Retina (tissue), 1 donor: ENCODE data around the gene NGEF.

Experiments
- DNase-seq: peaks from one replicate; pipeline ENCODE4 v3.0.0-alpha.2; 2016

The NGEF gene

DNA sequence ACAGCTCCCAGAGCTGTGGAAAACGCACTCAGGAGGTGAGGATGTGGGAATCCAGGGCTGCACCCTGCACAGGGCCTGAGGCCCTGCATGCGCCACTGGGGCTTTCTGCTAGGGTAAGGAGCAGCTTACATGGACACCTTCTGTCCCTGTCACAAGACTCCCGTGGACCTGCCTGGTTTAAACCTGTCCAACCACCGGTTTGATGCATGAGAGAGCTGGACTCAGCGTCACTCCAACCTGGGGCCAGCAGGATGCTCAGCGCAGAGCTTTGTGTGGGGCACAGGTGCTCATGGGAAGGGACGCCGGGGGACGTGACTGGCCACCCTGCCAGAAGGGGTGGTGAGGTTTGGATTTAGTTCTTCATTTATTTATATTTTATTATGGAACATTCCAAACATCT is 118.8 kb downstream of the NGEF start:
- no peak for DNase-seq

DNA sequence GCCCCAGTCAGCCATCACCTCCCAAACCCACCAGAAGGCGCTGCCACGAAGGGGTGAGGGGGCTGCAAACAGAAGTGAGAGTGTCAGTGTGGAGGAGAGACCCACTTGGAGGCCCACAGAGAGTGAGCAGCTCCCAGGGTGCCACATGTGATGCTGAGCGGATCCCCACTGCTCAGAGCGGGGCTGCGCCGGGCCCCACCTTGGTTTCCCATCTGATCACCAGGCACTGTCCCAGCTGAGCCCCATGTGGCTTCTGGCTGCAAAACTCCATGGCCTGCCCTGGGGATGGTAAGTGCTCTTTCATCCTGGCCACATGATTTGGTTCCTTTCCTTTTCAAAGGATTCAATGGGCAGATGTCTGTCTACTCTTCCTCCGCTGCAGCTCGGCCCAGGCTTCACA is 119.2 kb downstream of the NGEF start:
- DNase-seq: no peak

DNA sequence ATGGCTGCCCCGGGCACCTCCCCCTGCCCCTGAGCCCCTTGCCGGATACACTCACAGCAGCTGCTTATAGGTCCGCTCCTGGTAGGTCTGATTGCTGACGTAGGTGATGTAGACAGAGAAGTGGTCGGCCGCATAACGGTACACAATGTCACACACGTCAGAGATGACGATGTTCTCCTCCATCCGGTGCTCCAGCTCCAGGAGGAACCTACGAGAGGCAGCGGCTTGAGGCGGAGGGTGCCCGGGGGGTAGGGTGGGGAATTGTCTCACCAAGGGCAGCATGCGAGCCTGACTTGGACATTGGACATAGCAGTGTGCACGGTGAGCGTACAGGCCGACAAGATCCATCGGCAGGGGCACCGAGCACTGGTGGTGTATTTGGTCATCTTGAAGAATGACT is 120.2 kb downstream of the NGEF start:
- DNase-seq: no peak

DNA sequence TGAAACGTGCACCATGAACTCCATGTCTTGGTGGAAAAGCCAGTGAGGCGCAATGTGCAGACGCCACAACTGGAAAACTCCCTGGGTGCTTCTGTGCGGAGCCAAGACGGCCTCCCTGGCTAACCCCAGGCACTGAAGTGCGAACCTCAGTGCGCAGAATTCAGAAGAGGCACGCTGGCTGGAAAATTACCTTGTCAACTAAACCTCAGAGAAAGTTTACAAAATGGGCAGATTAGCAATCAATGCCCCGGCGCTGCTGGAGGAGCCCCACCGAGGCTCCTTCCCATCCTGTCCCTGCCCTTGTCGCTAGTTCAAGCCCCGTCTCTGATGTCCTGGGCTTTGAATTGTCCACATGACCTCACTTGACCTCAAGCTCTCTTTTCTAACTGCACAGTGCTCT is 120.8 kb downstream of the NGEF start:
- DNase-seq: no peak

DNA sequence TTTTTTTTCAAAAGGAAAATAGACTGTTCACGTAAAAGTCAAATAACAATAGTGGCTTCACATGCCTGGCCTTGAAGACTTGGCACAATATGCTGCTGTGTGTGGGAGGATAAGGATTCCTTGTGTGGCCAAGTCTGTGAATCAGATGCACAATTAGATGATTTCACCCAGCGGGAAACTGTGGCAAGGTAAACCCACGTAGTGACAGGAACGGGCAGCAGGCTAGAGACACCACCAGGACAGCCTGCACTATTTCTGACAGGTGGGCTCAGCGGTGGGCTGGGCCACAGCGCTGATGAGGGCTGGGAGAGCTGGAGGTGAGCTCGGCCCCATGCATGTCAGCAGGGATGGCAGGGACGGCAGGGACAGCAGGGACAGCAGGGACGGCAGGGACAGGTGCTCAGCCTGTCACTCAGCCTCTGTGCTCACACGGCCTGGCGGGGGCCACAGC is 121.4 kb downstream of the NGEF start:
- DNase-seq: no peak

DNA sequence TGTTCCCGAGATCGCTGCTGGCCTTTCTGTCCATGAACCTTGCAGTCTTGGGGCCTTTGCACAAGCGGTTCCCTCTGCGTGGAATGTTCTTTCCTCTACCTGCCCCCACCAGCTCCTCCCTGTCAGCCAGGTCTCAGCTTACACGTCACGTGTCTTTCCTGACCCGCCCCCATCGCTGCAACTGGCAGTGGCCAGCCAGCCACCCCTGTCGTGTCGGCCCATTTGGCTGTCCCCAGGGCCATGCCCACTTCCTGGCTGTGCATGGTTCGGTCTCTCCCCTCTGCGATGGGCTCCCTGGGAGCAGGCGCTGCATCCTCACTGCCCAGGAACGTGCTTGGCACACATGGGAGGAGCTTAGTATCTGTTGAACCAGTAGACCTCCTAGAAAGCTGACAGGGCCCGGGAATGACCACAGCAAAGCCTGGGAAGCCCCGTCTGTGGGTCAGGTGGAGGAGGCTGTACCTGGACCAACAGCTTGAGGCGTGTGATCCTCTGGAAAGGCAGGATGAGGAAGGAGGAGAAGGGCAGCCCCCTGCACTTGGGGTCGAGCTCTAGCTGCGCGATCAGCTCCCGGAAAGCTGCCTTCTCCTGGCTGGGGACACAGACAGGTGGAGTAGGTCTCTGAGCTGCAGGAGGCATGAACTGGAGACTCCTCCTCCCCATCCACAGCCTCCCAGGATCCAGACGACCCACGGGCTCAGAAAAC is 122.0 kb downstream of the NGEF start:
- no peak for DNase-seq

DNA sequence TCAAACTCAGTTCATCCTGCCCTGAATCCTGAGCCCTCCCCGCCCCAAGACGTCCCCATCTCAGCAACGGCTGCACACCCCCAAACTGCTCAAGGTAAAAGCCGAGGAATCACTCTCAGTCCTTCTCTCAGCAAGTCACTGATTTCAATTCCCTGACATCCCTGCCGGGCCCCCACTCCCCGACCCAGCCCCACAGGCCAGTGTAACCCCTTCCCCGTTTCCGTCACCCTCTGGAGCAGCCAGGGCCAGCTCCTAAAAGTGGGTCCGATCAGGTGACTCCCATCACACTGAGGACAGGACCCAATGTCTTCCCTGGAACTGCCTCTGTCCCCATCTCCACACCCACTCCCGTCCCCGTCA is 122.5 kb downstream of the NGEF start:
- DNase-seq: no peak

DNA sequence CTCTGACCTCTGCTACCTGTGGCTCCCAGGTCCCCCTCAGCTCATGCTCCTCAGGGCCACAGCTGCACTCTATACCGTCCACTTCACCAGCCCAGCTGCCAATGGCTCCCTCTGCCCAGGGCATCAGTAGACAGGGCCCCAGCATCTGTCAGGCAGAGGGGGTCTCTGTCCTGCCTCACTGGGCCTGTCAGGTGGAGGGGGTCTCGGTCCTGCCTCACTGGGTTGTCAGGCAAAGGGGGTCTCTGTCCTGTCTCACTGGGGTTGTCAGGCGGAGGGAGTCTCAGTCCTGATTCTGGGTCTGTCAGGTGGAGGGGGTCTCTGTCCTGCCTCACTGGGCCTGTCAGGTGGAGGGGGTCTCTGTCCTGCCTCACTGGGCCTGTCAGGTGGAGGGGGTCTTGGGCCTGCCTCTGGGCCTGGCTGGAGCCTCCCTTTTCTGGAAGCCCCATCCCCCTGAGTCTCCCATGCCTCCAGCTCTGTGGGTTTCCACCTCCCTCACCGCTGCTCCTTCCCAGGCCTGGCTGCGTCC is 123.1 kb downstream of the NGEF start:
- DNase-seq: no peak

DNA sequence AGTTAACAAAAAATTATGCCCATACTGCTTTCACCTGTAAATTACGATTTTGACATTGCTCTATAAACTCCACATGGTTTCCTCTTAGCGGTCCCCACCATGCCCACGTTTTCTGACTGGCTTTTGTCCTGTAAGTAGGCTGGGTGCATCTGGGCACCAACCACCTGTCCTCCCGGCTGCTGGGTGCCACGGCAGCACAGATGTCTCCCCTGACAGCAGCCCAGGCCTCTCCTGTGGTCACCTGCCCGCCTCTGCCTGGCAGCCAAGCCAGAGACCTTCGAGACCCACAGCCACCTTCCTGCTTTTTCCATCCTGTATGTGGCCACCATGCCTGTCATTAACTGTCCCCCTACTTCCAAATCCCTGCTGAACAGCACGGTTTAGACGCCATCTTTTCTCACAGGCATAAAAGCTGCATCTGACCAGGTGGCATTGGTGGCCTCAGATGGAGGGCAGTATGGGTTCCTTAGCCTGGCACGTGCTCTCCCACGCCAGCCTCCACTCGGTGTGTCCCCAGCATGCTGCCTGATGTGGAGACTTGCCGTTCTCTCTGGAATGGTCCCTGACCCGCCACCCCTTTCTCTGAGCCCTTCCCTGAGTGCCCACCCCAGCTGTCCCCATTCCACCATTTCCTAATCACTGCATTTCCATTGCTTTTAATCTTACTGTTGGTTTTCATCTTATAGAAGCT is 124.1 kb downstream of the NGEF start:
- DNase-seq: no peak

DNA sequence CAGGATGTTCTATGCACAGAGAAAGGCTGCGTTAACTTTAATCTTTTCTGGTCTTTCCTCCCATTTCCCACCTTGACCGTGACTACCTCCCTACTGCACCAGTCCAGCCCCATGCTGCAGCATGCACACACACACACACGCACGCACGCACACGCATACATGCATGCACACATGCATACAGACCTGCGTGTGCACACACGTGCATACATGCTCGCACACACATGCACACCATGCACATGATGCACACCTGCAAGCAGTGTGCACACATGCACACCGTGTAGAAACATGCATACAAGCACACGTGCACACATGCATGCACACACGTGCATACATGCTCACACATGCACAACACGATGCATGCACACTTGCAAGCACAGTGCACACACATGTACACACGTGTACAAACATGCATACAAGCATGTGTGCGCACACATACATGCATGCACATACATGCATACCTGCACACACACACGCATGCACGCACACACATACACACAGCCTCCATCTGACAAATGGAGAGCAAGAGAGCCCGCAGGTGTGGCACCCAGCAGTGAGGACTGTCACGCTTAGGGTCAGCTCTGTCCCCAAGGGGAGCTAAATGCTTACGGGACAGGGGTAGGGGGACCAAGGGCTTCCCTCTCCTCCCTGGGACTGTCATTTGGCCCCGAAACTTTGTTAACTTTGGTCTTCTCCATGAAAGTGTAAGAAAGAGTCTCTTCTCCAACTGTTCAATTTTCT is 124.8 kb downstream of the NGEF start:
- no peak for DNase-seq

DNA sequence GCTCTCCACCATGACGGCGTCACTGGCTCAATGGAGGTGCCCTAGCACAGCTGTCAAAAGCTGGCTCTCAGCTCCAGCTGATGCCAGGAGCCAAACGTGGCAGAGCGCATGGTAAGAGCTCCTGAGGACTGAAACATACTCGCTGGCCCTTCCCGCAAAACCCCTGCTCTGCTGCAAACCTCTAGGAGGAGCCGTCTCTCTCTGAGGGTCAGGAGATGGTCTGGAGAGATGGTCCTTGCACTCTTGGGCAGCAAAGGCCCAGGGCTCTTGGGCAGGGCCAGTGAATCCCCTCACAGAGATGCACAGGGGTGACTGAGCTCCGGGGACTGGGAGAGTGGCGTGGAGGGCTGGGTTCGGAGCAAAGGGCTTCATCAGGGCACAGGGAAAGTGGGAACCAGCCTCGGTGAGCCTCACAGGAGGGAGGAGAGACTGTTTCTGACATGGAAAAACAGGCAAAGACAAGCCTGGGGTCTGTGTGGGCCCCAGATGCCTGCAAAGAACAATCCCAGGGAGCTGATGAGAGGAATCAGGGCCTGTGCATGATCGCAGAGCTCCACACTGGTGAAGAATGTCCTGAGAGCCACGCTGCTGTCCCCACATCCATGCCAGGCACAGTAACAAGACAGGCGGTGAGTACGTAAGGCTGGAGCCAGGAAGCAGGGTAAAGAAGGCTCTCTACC is 125.7 kb downstream of the NGEF start:
- no peak for DNase-seq

DNA sequence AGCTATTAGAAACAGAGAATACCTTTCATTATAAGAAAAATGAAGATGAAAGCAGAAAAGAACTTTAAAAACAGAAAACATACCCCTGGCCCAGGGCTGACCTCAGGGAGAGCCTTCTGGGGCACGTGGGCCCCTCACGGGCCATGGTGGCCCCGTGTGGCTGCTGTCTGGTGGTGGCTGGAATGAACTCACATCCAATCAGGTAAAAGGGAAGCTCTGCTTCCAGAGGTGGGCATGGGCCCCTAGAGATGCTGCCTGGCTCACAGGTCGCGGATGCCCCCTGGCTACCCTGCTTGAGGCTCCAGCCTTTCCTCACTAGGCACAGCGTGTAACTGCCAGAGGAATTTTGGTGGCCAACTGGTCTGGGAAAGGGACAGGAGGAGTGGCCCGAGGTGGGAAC is 126.4 kb downstream of the NGEF start:
- no peak for DNase-seq

DNA sequence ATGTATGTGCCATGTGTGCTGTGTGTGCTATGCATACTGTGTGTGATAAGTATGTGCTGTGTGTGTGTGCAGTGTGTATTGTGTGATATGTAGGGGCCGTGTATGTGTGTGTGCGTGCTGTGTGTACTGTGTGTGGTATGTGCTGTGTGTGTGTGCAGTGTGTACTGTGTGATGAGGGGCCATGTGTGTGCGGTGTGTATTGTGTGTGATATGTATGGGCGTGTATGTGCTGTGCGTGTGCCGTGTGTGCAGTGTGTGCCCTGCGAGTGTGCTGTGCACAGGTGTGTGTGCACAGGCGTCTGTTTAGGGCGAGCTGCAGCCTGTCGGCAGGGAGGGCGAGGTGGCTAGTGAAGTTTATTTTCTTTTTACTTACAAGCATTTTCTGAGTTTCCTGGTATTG is 126.9 kb downstream of the NGEF start:
- no peak for DNase-seq

DNA sequence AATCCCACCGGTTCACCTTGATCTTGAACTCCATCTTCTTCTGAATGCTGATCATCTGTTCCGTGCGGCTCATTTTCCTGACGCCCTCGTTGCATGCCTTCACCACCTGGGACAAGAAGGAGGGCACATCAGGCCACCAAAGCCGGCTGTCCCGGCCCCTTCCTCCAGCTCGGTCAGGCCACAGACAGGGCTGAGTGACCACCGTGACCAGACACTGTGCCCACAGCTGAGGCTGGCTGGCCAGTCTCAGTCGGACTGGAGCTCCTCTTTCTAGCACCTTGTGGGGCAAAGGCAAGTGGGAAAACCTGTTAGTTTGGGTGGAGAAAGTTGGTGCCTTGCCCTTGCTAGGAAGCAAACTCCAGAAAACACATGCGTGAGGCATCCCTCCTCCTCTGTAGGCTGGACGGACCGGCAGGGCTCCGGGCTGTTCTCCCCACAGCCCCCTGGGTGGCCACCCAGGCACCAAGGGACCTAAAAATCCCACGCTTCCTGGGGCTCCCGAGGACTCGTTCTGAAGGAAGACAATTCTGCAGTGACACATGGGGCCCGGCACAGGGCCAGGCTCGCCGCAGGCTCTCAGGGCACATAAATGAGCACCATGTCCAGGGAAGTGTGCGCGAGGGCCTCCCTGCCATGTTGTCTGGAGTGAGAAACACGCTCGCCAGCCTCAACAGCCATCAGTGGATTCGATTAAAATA is 127.6 kb downstream of the NGEF start:
- no peak for DNase-seq

DNA sequence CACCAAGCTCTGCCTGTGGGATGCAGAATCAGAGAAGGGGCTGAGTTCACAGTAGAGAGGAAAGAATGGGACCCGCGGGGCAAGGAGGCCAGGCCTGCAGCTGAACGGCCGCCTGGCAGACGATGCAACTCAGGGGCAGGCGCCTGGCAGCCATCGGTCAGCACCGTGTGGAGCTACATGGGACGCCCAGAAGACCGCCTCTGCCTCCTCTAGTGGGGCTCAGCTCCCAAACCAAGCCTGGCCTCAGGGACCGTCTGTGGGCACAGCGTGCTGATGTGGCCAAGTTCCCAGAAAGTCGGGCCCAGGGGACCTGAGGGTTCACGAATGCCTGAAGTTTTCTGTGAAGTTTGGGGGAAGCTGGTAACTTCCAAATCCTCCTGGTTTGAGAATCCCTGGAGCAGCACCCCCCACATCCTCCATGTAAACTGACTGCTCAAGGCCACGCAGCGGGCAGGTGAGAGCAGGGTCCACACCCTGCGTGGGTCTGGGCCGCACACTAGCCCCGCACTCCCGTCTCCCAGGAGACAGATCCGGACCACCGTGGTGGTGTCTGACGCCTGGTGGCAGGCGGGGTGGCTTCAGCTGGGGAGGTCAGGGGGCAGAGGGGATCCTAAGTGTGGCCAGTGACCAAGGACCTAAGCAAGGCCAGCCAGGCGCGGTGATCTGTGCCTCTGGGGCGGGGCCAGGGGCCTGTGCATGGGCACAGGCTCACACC is 128.3 kb downstream of the NGEF start:
- DNase-seq: no peak

DNA sequence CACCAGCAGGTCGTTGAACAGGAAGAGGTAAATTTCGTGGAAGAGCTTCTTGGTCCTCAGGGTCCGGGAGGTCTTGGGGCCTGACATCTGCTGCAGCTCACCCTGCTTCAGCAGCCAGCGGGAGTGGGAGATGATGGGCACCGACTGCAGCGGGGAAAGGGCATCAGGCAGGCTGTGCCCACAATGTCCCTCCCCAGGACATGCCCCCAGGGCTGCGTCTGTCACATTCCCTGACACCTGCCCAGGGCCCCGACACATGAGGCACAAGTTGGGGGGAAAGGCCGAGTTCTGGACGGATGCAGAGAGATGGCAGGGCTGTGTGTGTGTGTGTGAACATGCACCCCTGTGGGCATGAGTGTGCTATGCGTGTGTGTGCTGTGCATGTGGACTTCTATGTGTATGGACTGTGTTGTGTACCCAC is 129.0 kb downstream of the NGEF start:
- no peak for DNase-seq

DNA sequence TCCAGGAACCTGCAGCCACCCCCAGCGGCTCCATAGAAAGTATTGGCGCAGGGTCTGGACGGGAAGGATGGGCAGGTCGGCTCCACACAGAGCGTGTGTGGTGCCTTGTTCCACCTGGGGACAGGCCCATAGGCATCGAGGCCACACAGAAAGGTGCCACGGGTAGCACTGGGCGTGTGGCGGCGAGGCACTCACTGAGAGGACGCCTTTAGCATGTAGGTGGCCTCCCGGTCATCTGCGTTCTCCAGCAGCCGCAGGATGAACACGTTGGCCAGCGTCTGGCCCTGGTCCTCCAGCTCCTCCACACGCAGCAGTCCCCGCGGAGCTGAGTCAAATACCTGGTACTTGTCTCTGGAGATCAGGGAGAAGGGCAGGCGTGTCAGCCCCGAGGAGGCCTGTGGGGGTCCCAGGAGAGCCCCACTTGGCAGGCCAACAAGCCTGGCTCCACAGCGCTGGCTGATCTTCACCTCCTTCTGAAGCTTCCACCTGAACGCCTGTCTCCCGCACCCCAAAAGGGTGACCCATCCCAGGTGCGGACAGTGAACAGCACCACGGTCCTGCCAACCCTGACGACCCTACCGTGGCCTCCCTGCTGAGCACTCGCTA is 129.8 kb downstream of the NGEF start:
- no peak for DNase-seq

DNA sequence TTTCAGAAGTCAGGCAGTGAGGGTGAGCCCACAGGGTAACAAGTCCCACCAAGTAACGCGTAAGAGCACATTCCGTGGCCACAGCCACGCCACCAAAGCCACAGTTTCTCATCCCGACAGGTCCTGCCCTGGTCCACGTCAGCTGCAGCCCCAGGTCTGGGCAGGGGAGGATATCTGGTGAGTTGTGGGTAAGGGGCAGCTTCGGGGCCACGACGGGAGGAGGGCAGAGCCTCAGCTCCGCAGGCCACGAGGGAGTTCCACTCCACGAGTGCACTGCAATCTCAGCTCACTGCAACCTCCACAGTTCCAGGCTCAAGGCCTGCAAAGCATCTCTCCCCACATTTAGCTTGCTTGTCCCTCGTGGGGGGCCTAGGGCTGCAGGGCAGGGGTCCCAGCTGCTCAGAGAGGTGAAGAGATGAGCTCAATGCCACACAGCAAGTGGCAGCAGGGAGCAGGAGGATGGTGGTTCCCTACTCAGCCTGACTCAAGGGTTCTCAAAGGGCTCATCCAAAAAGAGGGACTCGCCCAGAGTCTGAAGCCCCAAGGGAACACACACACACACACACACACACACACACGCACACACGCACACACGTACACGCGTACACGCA is 130.4 kb downstream of the NGEF start:
- no peak for DNase-seq

DNA sequence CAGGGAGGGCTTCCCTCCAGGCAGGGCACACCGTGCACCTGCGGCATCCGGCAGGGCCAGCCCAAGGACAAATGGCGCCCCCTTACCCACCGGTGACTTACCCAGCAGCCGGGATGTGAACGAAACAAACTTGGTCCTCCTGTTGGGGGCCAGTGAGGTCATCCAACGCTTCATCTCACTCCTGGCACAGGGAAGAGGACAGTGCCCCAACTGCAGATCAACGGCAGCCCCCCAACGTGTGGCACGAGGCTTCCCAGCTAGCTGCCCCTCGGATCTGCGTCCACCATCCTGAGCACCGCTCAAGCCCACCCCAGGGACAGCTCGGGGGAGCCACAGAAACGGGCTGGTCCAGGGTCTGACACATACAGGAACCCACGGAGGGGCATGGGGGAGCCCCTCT is 131.0 kb downstream of the NGEF start:
- no peak for DNase-seq

DNA sequence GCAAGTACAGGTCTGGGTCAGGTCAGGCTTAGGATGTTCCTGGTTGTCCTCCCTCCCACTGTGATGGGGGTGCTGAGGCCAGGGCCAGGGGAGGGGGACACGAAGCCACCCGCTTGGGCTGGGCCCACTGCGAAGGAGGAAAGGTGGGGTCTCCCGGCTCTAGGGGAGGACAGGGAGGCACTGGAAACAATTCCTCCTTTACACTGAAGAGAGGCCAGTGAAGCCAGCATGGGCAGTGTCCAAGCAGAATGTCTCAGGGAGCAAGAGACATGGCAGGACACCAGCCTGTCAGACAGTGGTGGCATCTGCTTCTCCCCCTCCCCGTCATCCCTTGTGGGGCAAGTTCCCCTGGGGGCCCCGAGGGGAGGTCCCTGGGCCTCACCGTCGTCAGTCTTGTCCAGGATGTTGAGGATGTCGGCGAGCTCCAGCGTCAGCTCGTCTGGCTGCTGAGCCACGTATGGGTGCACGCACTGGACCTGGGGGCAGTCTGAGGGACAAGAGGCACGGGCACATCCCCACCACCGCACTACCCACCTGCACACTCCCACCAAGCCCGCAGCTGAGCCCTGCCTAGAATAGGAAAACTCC is 132.2 kb downstream of the NGEF start:
- no peak for DNase-seq
